ENCODE measurements around the gene GSTCD. TPM values are rescaled to one million over a fixed set of nuclear protein-coding genes. Genes with fewer than 3 reads are reported as not detected.

GSTCD gene
- total RNA-seq, 1 experiment from 2014 or later, result 21.7 TPM

DNA sequence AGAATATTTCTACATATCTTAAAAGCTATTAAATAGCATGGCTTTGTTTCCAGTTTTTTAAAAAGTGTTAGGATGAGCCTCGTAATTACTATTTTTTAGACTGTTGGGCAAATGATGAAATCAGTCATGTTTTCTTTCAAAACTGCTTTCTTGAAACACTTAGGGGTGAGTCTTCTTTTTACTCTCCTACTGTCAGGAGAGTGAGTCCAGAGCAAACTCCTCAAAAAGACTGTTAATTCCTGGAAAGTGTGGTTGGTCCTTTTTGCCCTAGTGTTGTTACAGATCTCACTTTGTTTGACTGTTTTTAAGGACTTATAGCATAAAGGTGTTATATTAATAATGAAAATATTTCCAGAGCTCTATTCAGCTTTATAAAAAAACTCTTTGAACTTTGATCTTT, 6.3 kb downstream of the GSTCD start (continued):
- TF ChIP-seq, protein P1, sequence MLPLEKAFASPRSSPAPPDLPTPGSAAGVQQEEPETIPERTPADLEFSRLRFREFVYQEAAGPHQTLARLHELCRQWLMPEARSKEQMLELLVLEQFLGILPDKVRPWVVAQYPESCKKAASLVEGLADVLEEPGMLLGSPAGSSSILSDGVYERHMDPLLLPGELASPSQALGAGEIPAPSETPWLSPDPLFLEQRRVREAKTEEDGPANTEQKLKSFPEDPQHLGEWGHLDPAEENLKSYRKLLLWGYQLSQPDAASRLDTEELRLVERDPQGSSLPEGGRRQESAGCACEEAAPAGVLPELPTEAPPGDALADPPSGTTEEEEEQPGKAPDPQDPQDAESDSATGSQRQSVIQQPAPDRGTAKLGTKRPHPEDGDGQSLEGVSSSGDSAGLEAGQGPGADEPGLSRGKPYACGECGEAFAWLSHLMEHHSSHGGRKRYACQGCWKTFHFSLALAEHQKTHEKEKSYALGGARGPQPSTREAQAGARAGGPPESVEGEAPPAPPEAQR (CRISPR knock-in tag; IDR thresholded peaks at IDR 0.05), result no peak
- TF ChIP-seq TP53 (CRISPR knock-in tag; IDR thresholded peaks at IDR 0.05) (no peak), KAT7 (CRISPR knock-in tag; IDR thresholded peaks at IDR 0.05; ENCODE audit: borderline replicate concordance) (no peak), NFE2L1 (CRISPR knock-in tag; IDR thresholded peaks at IDR 0.05) (no peak)
- TF ChIP-seq, protein P2, sequence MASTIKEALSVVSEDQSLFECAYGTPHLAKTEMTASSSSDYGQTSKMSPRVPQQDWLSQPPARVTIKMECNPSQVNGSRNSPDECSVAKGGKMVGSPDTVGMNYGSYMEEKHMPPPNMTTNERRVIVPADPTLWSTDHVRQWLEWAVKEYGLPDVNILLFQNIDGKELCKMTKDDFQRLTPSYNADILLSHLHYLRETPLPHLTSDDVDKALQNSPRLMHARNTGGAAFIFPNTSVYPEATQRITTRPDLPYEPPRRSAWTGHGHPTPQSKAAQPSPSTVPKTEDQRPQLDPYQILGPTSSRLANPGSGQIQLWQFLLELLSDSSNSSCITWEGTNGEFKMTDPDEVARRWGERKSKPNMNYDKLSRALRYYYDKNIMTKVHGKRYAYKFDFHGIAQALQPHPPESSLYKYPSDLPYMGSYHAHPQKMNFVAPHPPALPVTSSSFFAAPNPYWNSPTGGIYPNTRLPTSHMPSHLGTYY (CRISPR knock-in tag; IDR thresholded peaks at IDR 0.05), result no peak

DNA sequence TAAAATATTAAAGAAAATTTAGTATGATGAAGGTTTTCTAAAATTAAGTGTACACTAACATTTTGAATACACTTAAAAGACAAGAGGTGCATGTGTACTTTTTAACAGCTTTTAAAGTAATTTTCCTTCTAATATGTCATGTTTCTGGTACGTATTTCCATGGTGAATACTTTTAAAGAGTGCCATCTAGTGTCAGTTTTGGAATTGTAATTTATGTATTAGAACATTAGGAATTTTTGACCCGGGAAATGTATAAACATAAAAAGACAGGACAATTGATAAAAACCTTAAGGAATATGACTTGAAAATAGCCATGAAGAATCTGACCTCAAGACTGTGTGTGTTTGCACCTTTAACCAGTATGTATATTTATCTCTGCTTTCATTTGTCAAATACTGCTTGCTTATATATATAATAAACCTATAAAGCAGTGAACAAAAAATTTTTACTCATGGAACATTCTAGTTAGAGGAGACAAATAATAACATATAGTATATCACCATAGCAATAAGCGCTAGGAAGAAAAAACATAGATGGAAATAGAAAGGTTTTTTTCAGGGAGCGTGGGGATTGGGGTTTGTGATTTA, 7.2 kb downstream of the GSTCD start:
- Mint-ChIP-seq H3K27me3 (ENCODE audit: low read depth) (no peaks in the 10 kb centered on the region), H3K27ac (no peak overlapping the region), H3K9me3 (peaks cover 10% of the 10 kb centered on the region), H3K36me3 (peaks cover 24% of the 10 kb centered on the region), H3K4me1 (peaks cover 2% of the 10 kb centered on the region; the same call in 1 of the 2 replicates), H3K4me3 (no peak overlapping the region)
- ATAC-seq, result no peak
- no peak for DNase-seq (ENCODE audit: low spot score)
- ChIA-PET CTCF (no interaction called here), POLR2A (no interaction called here)
- TF ChIP-seq, protein P3, sequence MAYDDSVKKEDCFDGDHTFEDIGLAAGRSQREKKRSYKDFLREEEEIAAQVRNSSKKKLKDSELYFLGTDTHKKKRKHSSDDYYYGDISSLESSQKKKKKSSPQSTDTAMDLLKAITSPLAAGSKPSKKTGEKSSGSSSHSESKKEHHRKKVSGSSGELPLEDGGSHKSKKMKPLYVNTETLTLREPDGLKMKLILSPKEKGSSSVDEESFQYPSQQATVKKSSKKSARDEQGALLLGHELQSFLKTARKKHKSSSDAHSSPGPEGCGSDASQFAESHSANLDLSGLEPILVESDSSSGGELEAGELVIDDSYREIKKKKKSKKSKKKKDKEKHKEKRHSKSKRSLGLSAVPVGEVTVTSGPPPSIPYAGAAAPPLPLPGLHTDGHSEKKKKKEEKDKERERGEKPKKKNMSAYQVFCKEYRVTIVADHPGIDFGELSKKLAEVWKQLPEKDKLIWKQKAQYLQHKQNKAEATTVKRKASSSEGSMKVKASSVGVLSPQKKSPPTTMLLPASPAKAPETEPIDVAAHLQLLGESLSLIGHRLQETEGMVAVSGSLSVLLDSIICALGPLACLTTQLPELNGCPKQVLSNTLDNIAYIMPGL (CRISPR knock-in tag; IDR thresholded peaks at IDR 0.05), result no peak
- TF ChIP-seq EMX1 (CRISPR knock-in tag; IDR thresholded peaks at IDR 0.05) (no peak), SMAD4 (CRISPR knock-in tag; IDR thresholded peaks at IDR 0.05) (no peak), ZNF263 (CRISPR knock-in tag; IDR thresholded peaks at IDR 0.05; ENCODE audit: low read depth) (no peak)
- TF ChIP-seq, protein P4, sequence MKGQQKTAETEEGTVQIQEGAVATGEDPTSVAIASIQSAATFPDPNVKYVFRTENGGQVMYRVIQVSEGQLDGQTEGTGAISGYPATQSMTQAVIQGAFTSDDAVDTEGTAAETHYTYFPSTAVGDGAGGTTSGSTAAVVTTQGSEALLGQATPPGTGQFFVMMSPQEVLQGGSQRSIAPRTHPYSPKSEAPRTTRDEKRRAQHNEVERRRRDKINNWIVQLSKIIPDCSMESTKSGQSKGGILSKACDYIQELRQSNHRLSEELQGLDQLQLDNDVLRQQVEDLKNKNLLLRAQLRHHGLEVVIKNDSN (CRISPR knock-in tag; IDR thresholded peaks at IDR 0.05), result no peak
- TF ChIP-seq, protein P5, sequence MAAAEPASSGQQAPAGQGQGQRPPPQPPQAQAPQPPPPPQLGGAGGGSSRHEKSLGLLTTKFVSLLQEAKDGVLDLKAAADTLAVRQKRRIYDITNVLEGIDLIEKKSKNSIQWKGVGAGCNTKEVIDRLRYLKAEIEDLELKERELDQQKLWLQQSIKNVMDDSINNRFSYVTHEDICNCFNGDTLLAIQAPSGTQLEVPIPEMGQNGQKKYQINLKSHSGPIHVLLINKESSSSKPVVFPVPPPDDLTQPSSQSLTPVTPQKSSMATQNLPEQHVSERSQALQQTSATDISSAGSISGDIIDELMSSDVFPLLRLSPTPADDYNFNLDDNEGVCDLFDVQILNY (CRISPR knock-in tag; IDR thresholded peaks at IDR 0.05), result no peak

DNA sequence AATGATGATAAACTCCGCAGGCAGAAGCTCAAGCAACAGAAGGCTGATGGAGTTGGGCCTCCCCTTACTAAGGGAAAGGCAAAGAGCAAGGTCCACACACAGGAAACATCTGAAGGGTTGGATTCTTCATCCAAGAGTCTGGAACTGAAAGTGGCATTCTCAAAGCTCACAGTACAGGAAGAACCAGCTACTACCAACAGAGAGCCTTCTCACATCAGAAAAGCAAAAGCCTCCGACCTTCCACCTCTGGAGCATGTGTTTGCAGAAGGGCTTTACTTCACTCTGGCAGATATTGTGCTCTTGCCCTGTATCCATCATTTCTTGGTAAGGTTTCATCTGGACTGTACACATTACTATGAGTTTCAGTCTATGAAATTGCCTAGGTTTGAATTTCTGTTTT, 10.6 kb downstream of the GSTCD start:
- H3K36me3 Mint-ChIP-seq, result peaks cover 30% of the 10 kb centered on the region
- no peak for ATAC-seq
- ChIA-PET CTCF (no interaction called here), POLR2A (no interaction called here)
- DNase-seq (ENCODE audit: low spot score), result no peak
- H3K4me3 Mint-ChIP-seq, result no peak overlapping the region
- peaks cover 2% of the 10 kb centered on the region; the same call in 1 of the 2 replicates for H3K4me1 Mint-ChIP-seq
- peaks cover 10% of the 10 kb centered on the region for H3K9me3 Mint-ChIP-seq
- TF ChIP-seq, protein P2 (CRISPR knock-in tag; IDR thresholded peaks at IDR 0.05), result no peak
- TF ChIP-seq, protein P6, sequence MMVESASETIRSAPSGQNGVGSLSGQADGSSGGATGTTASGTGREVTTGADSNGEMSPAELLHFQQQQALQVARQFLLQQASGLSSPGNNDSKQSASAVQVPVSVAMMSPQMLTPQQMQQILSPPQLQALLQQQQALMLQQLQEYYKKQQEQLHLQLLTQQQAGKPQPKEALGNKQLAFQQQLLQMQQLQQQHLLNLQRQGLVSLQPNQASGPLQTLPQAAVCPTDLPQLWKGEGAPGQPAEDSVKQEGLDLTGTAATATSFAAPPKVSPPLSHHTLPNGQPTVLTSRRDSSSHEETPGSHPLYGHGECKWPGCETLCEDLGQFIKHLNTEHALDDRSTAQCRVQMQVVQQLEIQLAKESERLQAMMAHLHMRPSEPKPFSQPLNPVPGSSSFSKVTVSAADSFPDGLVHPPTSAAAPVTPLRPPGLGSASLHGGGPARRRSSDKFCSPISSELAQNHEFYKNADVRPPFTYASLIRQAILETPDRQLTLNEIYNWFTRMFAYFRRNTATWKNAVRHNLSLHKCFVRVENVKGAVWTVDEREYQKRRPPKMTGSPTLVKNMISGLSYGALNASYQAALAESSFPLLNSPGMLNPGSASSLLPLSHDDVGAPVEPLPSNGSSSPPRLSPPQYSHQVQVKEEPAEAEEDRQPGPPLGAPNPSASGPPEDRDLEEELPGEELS (CRISPR knock-in tag; IDR thresholded peaks at IDR 0.05), result no peak
- TF ChIP-seq TP53 (CRISPR knock-in tag; IDR thresholded peaks at IDR 0.05), result no peak
- TF ChIP-seq CREM (CRISPR knock-in tag; IDR thresholded peaks at IDR 0.05), result no peak
- TF ChIP-seq, protein P7, sequence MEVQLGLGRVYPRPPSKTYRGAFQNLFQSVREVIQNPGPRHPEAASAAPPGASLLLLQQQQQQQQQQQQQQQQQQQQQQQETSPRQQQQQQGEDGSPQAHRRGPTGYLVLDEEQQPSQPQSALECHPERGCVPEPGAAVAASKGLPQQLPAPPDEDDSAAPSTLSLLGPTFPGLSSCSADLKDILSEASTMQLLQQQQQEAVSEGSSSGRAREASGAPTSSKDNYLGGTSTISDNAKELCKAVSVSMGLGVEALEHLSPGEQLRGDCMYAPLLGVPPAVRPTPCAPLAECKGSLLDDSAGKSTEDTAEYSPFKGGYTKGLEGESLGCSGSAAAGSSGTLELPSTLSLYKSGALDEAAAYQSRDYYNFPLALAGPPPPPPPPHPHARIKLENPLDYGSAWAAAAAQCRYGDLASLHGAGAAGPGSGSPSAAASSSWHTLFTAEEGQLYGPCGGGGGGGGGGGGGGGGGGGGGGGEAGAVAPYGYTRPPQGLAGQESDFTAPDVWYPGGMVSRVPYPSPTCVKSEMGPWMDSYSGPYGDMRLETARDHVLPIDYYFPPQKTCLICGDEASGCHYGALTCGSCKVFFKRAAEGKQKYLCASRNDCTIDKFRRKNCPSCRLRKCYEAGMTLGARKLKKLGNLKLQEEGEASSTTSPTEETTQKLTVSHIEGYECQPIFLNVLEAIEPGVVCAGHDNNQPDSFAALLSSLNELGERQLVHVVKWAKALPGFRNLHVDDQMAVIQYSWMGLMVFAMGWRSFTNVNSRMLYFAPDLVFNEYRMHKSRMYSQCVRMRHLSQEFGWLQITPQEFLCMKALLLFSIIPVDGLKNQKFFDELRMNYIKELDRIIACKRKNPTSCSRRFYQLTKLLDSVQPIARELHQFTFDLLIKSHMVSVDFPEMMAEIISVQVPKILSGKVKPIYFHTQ (CRISPR knock-in tag; IDR thresholded peaks at IDR 0.05), result no peak
- TF ChIP-seq, protein P8, sequence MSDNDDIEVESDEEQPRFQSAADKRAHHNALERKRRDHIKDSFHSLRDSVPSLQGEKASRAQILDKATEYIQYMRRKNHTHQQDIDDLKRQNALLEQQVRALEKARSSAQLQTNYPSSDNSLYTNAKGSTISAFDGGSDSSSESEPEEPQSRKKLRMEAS (CRISPR knock-in tag; IDR thresholded peaks at IDR 0.05), result no peak
- no peak for TF ChIP-seq JUN (CRISPR knock-in tag; IDR thresholded peaks at IDR 0.05)
- TF ChIP-seq, protein P4 (CRISPR knock-in tag; IDR thresholded peaks at IDR 0.05), result no peak
- no peak for TF ChIP-seq ZNF396 (CRISPR knock-in tag; IDR thresholded peaks at IDR 0.05; ENCODE audit: borderline replicate concordance)
- H3K27ac Mint-ChIP-seq, result no peak overlapping the region
- no peaks in the 10 kb centered on the region for H3K27me3 Mint-ChIP-seq (ENCODE audit: low read depth)

Measured in WTC11 (cell line).